ENCODE results near the gene GPATCH8. TPM values are rescaled to one million over a fixed set of nuclear protein-coding genes. Genes with fewer than 3 reads are reported as not detected.

Gene GPATCH8
- total and polyA plus RNA-seq, 8 donors: 5.2 to 58.2 (median 19.5) TPM

DNA sequence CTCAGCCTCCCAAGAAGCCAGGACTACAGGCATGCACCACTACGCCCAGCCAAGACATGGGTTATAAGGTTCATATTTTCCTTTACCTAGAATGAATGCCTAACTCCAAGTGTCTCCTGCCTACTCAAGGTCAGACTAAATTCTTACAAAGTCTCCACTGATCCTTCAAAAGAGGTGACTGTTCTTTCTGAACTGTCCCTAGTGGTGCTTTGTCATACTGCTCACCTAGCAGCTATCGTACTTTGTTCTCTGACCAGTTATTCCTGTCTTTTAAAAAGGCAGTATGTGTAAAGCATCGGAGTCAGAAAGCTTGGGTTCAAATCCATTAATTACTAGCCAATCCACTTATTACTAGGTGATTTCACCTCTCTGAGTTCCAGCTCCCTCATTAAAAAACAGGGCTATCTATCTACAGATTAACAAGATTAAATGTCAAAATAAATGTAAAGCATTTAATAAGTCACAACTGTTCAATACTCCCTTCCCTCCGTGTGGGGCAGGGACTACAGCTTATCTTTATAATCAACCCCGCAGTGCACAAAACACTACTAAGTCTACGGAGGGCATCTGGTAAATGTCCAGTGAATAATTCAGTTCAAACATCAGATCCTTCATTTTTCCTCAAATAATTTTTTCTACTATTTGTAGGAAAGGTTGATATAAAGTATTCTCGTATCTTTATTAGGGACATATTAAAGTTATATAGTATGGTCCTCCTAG lies 93.7 kb downstream of the GPATCH8 start:
- Histone ChIP-seq H3K36me3 (peaks cover 0 to 32% (median 25%) of the 10 kb centered on the region in 4 donors), H3K27me3 (no peaks in the 10 kb centered on the region), H3K4me3 (no peak overlapping the region), H3K9me3 (no peaks in the 10 kb centered on the region), H3K4me1 (peaks cover 0 to 4% (median 0%) of the 10 kb centered on the region in 4 donors), H3K27ac (no peak overlapping the region)
- 77 to 92% (median 84%) methylated on average over 7 of the region's 7 CpGs for WGBS, 5 donors
- TF ChIP-seq, protein P1, sequence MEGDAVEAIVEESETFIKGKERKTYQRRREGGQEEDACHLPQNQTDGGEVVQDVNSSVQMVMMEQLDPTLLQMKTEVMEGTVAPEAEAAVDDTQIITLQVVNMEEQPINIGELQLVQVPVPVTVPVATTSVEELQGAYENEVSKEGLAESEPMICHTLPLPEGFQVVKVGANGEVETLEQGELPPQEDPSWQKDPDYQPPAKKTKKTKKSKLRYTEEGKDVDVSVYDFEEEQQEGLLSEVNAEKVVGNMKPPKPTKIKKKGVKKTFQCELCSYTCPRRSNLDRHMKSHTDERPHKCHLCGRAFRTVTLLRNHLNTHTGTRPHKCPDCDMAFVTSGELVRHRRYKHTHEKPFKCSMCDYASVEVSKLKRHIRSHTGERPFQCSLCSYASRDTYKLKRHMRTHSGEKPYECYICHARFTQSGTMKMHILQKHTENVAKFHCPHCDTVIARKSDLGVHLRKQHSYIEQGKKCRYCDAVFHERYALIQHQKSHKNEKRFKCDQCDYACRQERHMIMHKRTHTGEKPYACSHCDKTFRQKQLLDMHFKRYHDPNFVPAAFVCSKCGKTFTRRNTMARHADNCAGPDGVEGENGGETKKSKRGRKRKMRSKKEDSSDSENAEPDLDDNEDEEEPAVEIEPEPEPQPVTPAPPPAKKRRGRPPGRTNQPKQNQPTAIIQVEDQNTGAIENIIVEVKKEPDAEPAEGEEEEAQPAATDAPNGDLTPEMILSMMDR (IDR thresholded peaks at IDR 0.05): no peak
- TF ChIP-seq POLR2A (IDR thresholded peaks at IDR 0.05) (no peak), POLR2AphosphoS5 (IDR thresholded peaks at IDR 0.05) (no peak), EP300 (IDR thresholded peaks at IDR 0.05) (no peak)
- no peak for DNase-seq
- intact Hi-C loops (cut with DNase I; ENCODE audit: low total_unique reads): no loop called here

DNA sequence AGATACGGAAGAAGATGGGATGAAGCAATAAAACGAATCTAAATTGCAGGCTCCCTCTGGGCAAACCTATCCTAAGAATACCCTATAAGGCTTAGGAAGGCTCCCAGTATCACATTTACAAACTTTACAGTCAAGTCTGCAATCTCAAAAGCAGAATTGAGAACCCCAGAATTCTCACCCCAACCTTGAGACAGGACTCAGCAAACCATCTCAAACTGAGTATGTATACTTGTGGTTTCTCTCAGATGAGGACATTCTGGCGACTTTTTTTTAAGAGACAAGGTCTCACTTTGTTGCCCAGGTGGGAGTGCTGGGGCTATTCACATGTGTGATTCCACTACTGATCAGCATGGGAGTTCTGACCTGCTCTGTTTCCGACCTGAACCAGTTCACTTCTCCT lies 94.4 kb downstream of the GPATCH8 start:
- intact Hi-C loops (cut with DNase I; ENCODE audit: low total_unique reads): no loop called here
- TF ChIP-seq POLR2A (IDR thresholded peaks at IDR 0.05) (no peak), EP300 (IDR thresholded peaks at IDR 0.05) (no peak), POLR2AphosphoS5 (IDR thresholded peaks at IDR 0.05) (no peak)
- TF ChIP-seq, protein P1 (IDR thresholded peaks at IDR 0.05): no peak
- Histone ChIP-seq H3K27me3 (no peaks in the 10 kb centered on the region), H3K4me1 (peaks cover 0 to 4% (median 0%) of the 10 kb centered on the region in 4 donors), H3K9me3 (no peaks in the 10 kb centered on the region), H3K27ac (no peak overlapping the region), H3K4me3 (no peak overlapping the region), H3K36me3 (peaks cover 0 to 35% (median 30%) of the 10 kb centered on the region in 4 donors)
- no peak for DNase-seq
- WGBS, 5 donors: 90 to 98% (median 96%) methylated on average over 4 of the region's 4 CpGs

DNA sequence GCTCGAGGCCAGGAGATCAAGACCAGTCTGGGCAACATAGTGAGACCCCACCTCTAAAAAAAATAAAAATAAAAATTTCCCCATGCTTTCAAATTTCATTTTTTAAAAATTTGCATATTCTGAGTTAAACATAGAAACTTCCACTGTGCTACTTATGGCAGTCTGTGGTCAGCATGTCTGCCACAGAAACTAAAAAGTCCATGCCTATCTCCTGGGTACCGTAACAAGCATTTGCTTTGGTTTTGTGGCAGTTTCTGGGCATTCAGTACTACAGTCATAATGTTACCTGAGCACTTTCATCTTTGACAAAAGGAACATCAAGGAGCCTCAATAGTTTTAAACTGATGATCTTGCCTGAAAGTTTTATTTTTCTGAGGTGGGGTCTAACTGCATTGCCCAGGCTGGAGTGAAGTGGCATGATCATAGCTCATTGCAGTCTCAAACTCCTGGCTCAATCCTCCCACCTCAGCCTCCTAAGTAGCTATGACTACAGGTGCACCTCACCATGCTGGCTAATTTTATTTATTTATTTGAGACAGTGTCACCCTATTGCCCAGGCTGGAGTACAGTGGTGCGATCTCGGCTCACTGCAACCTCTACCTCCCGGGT lies 100.5 kb downstream of the GPATCH8 start:
- intact Hi-C loops (cut with DNase I; ENCODE audit: low total_unique reads): no loop called here
- no peak for DNase-seq
- TF ChIP-seq, protein P1 (IDR thresholded peaks at IDR 0.05): no peak
- TF ChIP-seq POLR2A (IDR thresholded peaks at IDR 0.05) (no peak), POLR2AphosphoS5 (IDR thresholded peaks at IDR 0.05) (no peak)
- no peak overlapping the region for H3K27ac ChIP-seq
- no peaks in the 10 kb centered on the region for H3K27me3 ChIP-seq
- H3K9me3 ChIP-seq: no peaks in the 10 kb centered on the region
- no peak overlapping the region for H3K4me3 ChIP-seq
- peaks cover 39 to 92% (median 81%) of the 10 kb centered on the region in 4 donors for H3K36me3 ChIP-seq
- 89 to 96% (median 93%) methylated on average over 5 of the region's 5 CpGs for WGBS, 5 donors
- H3K4me1 ChIP-seq: peaks cover 0 to 4% (median 0%) of the 10 kb centered on the region in 4 donors

- H3K4me1 ChIP-seq: no peaks in the 10 kb centered on the region
- H3K27me3 ChIP-seq: no peaks in the 10 kb centered on the region
- TF ChIP-seq POLR2AphosphoS5 (IDR thresholded peaks at IDR 0.05): no peak
- TF ChIP-seq, protein P1 (IDR thresholded peaks at IDR 0.05): peak in 4 of 7 experiments; percentile 11 to 36 (median 28)
- peak in 1 of 2 donors; percentile 53 for DNase-seq
- intact Hi-C loops (cut with DNase I; ENCODE audit: low total_unique reads): no loop called here
- peaks cover 45 to 93% (median 83%) of the 10 kb centered on the region in 4 donors for H3K36me3 ChIP-seq
- H3K27ac ChIP-seq: no peak overlapping the region
- H3K4me3 ChIP-seq: no peak overlapping the region
- H3K9me3 ChIP-seq: no peaks in the 10 kb centered on the region
- 84 to 98% (median 95%) methylated on average over 3 of the region's 3 CpGs for WGBS, 5 donors
Measured at GRCh38 chr17:44400226-44400847, 102.9 kb downstream of the GPATCH8 start.
